C4-2B (cell line): ENCODE results near the gene CCNY.

Experiments
- ZFX ChIP-seq: fragments of 450-650 bp; IDR thresholded peaks from 2 replicates; pipeline ENCODE4 v1.6.1; 2017
- TF ChIP-seq, protein P1 (sequence below): fragments of 450-650 bp; conservative IDR thresholded peaks from 2 replicates; pipeline ENCODE4 v1.5.1; 2017; ENCODE audit warnings: mild to moderate bottlenecking

DNA sequence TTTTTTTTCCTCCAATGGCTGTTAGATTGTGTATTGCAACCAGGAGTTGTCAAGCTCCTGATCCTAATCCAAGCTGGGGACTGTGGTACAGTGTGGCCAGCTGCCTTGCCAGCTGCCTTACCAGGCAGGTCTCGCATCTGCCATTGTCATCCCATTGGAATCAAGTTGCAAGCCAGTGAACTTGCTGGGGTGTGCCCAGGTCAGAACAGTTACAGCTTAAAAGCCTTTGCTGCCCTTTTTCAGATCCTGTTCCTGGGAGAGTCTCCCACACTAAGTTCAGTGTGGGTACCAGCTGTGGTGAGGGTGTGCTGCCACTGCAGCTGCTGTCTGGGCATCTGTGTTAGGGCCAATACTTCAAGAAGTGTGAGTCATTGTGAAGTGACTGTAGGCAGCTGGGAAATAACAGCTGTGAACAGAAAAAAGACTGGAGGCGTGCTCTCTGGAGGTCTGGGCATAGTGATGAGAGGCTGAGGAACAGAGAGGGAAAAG is 72.8 kb downstream of the CCNY start:
- TF ChIP-seq, protein P1, sequence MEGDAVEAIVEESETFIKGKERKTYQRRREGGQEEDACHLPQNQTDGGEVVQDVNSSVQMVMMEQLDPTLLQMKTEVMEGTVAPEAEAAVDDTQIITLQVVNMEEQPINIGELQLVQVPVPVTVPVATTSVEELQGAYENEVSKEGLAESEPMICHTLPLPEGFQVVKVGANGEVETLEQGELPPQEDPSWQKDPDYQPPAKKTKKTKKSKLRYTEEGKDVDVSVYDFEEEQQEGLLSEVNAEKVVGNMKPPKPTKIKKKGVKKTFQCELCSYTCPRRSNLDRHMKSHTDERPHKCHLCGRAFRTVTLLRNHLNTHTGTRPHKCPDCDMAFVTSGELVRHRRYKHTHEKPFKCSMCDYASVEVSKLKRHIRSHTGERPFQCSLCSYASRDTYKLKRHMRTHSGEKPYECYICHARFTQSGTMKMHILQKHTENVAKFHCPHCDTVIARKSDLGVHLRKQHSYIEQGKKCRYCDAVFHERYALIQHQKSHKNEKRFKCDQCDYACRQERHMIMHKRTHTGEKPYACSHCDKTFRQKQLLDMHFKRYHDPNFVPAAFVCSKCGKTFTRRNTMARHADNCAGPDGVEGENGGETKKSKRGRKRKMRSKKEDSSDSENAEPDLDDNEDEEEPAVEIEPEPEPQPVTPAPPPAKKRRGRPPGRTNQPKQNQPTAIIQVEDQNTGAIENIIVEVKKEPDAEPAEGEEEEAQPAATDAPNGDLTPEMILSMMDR = no peak
- no peak for TF ChIP-seq ZFX
